Activated CD4-positive, alpha-beta T cell treated with anti-CD3 and anti-CD28 coated beads, Interleukin-2, amount 50 U/mL, for 16 hours (primary cell): ENCODE measurements around the gene NFASC.
A peak's percentile ranks its signal among the peaks of the same experiment; 100 is the strongest.

Experiments used
- DNase-seq: peaks from one replicate; pipeline ENCODE4 v3.0.0-alpha.2; 2020

NFASC gene

DNA sequence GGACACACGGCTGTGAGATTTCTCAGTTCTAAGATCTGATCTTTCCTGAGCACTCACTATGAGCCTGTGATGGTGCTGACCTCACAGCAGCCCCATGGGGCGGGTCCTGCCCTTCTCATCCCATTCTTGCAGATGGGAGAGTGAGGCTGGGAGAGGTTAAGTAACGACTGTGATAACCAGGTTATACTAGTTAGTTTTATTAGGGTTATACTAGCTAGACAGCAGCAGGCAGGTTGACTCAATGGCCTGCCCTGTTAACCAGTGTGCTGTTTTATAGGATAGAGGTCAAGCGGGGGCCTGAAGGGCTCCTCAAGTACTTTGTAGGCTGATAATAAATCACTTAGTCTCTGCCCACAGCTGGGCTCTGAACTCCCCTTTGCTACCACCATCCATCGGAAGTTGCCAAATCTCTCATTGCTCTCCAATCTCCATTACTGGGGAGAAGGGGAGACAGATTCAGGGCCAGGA is 177.1 kb downstream of the NFASC start:
- no peak for DNase-seq

DNA sequence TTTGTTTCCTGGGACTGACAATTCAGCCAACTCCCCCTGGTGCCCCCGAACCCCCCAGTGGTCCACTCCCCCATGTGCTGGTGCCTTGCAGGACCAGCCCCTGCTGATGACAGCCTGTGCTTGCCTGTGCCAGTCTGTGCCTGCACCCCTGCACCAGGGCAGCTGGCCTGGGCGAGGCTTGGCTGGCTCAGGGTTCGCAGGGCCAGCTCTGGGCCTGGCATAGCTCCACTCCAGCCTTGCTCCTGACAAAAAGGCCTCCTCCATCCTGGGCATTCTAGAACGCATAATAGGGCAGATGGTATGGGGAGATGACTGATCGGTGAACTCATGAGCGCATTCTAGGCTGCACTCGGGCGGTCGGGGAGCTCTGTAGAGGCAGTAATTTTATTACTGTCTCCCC is 177.7 kb downstream of the NFASC start:
- no peak for DNase-seq

GRCh38 chr1:205049479-205049878 is 178.8 kb downstream of the NFASC start:
- no peak for DNase-seq

DNA sequence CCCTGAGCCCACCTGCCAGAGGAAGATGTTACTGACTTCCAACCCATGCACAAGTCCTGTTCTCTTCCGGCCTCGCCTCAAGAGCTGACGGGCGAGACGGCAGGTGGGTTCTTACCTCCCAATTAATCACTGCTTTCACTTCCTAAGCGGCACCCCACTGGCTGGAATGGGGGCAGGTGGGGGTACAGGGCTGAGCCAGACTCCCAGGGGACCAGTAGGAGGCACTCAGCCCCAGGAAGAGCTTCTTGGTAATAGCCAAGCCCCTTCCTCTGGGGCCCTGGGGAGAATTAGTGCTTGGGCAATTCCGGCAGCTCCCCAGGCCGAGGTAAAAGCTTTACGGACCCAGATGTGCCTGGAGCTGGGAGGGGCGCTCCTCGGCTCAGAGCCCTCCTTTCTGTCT is 182.0 kb downstream of the NFASC start:
- no peak for DNase-seq

- DNase-seq: no peak
Observed at GRCh38 chr1:205053296-205053695, 182.6 kb downstream of the NFASC start.

- no peak for DNase-seq
Observed at GRCh38 chr1:205054013-205054412, 183.4 kb downstream of the NFASC start.

DNA sequence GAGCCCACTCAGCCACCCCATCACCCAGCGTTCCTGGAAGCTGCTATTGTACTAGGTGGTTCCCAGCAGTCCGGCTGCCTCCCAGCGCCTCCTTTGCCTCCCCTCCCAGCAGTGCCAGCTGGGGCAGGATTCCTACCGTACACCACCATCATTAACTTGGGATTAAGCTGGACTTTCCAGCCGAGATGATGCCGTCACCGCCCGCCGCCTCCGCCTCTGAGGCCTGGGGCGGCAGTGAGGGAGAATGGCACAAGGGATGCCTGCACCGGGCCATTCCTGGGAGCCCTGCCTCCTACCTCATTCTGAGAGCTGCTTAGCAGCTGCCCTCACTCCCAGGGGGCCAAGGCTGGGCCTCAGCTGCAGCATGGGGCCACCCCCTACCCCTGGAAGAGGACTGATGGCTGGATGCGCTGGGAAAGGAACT is 185.5 kb downstream of the NFASC start:
- no peak for DNase-seq

DNA sequence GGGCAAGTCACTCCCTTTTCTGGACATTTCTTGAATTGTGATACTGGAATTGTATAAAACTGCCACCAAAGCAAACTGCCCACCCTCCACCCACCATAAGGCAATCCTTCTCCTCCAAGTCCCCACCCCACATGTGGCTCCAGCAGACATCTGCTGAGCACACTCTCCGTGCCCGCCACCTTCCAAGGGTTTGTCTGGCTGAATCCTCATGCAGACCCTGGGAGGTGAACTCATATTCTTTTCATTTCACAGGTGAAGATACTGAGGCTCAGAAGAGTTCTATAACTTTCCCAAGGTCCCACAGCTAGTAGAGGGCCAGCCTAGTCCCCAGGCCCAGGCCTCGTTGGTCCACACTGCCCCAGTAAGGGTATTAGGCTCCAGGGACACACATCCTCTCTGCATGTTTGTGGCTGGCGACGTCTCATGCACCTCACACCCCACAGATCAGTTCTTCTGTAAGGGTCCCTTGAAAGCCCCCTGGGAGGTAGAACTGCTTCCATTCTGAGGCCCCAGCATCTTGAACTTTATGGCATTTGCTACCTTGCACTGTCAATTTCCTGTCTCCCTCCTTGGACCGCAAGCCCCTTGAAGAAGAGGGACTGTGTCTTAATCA is 186.4 kb downstream of the NFASC start:
- DNase-seq: no peak

DNA sequence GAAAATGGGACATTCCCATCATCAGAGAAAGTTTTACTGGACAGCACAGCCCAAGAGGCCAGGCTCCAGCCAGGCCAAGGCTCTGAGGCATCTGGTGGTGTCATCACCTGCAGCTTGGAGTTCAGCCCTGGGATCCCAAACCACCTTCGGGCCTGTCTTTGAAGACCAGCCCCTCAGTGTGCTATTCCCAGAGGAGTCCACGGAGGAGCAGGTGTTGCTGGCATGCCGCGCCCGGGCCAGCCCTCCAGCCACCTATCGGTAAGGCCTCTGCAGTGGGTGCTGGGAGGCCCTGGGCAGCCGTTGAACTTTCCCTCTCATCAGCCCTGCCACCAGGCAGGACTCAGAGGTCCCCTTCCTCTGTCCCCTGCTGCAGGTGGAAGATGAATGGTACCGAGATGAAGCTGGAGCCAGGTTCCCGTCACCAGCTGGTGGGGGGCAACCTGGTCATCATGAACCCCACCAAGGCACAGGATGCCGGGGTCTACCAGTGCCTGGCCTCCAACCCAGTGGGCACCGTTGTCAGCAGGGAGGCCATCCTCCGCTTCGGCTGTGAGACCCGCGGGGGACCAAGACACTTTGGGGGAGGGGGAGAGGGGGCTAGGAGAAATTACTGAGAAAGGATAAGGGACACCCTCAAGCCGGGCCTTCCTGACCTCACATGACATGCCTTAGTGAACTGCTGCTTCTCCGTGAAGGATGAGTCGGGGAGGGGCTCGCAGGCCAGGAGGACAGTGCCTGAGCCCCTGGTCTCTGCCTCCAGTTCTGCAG is 187.3 kb downstream of the NFASC start:
- DNase-seq: no peak

GRCh38 chr1:205058853-205059252 is 188.2 kb downstream of the NFASC start:
- no peak for DNase-seq

GRCh38 chr1:205059660-205060059 is 189.0 kb downstream of the NFASC start:
- DNase-seq: no peak

GRCh38 chr1:205060746-205061145 is 190.1 kb downstream of the NFASC start:
- no peak for DNase-seq

DNA sequence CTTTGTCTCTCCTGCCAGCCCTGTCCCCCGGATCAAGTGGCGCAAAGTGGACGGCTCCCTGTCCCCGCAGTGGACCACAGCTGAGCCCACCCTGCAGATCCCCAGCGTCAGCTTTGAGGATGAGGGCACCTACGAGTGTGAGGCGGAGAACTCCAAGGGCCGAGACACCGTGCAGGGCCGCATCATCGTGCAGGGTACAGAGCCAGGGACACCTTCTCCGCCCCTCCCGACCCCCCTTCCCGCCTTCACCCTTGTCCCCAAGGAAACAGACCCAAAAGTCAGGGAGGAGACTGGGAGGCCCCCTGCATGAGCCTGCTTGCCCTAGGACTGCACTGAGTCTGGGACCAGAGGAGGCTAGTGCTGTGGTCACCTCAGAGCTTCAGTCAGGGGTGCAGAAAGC is 190.6 kb downstream of the NFASC start:
- no peak for DNase-seq

DNA sequence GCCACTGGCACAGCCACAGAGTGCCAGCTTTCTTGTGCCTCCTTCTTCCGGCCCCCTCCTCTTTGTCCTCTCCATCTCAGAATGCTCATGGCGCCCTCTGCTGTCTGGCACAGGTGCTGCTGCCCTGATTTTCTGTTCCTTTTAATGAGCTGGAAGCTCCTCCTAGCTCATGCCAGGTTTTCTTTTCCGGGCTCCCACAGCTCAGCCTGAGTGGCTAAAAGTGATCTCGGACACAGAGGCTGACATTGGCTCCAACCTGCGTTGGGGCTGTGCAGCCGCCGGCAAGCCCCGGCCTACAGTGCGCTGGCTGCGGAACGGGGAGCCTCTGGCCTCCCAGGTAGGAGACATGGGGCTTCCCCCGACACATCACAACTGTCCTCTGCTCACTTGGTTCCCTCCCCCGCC is 191.0 kb downstream of the NFASC start:
- peak; percentile 72 for DNase-seq

GRCh38 chr1:205062319-205062718 is 191.7 kb downstream of the NFASC start:
- DNase-seq: no peak

- no peak for DNase-seq
Observed at GRCh38 chr1:205062895-205063294, 192.2 kb downstream of the NFASC start.

DNA sequence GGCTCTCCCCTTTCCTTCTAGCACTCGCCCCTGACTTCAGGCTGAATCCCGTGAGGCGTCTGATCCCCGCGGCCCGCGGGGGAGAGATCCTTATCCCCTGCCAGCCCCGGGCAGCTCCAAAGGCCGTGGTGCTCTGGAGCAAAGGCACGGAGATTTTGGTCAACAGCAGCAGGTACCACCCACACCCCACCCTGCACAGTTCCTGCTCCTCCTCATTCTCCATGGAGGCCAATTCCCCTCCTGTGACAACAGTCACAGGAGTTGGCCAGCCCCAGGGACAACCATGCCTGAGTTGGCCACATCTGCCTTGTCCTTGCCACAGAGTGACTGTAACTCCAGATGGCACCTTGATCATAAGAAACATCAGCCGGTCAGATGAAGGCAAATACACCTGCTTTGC is 193.6 kb downstream of the NFASC start:
- DNase-seq: no peak

- DNase-seq: no peak
Observed at GRCh38 chr1:205064741-205065316, 194.2 kb downstream of the NFASC start.

- no peak for DNase-seq
Observed at GRCh38 chr1:205065666-205066065, 195.0 kb downstream of the NFASC start.

DNA sequence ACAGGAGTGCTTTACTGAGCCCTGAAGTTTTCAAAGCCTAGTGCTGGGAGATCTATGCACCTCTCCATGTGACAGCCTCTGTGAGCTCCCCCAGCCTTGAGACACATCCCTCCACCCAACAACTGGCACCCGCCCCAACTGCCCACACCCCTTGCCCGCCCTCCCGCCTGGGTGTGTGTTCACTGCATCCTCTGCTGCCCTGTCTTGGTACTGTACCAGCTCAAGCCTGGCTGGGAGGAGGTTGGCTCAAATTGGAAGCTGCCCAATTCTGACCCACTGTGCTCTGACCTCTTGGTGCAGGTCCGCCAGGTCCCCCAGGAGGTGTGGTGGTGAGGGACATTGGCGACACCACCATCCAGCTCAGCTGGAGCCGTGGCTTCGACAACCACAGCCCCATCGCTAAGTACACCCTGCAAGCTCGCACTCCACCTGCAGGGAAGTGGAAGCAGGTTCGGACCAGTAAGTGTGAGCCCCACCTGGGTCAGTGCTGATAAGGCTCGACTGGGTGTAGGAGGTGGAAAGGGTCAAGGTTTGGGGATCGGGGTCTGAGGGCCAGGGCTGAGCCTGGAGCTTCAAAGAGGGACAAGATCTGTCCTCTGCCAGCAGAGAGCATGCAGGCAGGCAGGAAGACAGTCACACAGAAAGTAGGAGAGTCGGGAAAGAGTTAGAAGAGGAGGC is 195.6 kb downstream of the NFASC start:
- no peak for DNase-seq

DNA sequence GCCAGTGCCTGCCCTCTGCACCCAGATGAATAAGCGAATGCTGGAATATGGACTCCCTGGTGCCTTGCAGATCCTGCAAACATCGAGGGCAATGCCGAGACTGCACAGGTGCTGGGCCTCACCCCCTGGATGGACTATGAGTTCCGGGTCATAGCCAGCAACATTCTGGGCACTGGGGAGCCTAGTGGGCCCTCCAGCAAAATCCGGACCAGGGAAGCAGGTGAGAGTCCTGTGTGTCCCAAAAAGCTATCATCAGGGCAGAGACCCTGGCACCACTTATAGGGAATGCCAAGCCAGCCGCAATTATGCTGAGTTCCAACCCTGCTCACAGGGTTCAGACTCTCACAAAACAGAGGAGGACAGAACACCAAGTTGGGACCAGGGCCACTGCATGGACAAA is 196.4 kb downstream of the NFASC start:
- no peak for DNase-seq

GRCh38 chr1:205068001-205068400 is 197.3 kb downstream of the NFASC start:
- no peak for DNase-seq

DNA sequence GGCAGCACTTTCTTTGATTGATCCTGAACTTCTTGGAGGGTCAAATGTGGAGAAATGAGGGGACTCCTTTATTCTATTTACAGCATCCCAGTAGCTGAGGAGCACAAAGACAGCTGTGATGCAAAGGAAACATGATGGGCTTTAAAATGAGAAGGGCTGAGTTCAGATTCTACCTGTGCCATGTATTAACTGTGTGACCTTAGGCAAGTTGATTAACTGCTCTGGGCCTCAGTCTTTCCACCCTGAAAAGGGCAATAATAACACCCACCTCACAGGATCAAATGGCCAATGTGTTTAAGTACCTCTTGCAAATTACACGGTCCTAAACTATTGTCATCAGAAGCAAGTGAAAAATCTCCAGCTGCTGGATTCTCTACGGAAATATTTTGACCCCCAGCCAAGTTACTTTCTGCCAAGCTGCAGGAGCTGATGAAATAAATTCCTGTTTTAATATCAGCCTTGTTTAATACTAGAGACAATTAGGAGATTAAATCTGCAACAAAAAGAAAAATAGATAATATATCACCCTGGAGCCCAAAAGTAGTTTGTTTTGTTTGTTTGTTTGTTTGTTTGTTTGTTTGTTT is 197.9 kb downstream of the NFASC start:
- no peak for DNase-seq
